DMS153 (cell line): ENCODE results near the gene TMEM184A.
"Not testable (repeated sequence)": the region's sequence is repeated elsewhere in the genome, so short reads cannot be mapped to it uniquely, and the experiment has no call there.

ENCODE experiments used
- DNase-seq: peaks from one replicate; lab custom pipeline; 2025; lab: John Stamatoyannopoulos, UW

Gene TMEM184A

DNA sequence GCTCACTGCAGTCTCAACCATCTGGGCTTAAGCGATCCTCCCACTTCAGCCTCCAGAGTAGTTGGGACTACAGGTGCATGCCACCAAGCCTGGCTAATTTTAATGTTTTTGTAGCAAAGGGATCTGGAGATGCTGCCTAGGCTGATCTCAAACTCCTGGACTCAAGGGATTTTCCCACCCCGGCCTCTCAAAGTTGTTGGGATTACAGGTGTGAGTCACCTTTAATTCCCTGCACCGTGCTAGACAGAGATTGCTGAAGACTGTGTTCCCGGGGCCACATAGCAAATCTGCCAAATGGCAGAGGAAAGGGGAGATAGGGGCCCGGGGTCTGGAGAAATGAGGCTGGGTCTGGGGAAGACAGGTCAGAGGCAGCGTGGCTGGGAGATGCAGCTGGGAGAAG is 34.5 kb upstream of the TMEM184A start:
- no peak for DNase-seq

DNA sequence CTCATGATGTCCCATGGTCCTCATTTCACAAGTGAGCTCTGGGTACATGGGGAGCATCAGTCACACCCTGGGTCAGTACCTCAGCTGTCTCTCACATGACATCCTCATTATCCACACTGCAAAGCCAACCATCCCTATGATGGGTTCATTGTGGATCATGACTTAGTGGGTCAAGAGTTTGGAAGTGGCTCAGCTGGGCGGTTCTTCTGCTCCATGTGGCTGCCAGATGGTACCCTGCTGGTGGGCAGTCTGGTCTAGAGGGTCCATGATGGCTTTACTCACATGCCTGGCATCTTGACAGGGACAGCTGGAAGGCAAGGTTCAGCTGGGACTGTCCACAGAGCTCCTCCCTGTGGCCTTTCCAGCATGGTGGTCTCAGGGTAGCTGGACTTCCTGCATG is 33.0 kb upstream of the TMEM184A start:
- DNase-seq = no peak

DNA sequence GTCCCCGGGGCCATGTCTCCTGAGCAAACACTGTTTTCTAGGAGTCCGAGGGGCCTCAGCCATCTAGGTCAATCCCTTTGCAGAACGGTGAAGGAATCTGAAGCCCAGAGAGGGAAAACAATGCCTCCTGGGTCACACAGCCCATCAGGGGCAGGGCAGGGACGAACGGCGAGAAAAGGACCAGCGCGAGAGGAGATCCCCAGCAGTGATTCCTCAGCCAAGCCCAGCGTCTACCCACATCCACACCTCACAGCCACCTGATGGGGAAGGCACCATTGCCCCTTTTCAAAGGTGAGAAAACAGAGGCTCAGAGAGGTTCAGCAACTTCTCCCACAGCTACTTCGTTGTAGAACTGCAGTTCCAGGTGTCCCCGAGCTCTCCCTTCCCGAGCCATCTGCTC is 31.7 kb upstream of the TMEM184A start:
- no peak for DNase-seq

DNA sequence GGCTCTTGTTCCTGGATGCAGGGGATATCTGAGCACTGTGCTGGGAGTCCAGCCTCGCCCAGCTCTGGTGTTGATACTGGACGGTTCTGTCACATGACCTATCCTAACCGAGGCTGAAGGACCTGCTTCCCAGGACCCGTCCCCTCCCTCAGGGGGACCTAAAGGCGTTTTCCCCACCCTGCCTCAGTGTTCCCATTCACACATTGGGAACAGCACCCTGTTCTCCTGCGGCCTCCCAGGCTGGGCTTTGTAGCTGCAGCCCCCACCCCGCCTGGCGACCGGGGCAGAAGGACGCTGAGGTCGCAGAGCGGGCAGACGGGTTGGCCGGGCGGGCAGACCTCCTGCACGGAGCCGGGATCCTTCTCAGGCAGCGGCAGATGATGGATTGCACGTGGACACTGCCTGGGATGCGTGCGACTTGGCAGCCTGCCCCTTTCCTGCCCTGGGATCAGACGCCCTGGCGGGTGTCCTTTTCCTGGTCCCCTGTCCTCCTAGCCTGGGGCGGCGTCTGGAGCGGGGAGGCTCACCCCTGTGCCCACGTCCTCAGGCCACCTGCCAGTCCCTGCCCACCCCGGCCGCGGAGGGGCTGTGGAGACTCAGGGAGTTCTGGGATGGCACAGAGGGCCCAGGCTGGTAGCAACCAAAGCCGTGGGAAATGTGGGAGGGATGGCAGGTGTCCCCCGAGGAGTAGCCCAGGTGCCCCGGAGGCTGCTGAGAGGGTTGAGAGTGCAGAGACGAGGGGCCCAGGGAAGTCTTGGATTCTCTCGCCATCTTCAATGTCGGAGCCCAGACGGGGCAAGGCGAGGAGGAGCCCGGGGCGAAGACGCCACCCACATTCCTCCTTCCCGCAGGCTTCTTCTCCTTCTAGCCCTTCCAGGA is 31.1 kb upstream of the TMEM184A start:
- peak; percentile 25 for DNase-seq

DNA sequence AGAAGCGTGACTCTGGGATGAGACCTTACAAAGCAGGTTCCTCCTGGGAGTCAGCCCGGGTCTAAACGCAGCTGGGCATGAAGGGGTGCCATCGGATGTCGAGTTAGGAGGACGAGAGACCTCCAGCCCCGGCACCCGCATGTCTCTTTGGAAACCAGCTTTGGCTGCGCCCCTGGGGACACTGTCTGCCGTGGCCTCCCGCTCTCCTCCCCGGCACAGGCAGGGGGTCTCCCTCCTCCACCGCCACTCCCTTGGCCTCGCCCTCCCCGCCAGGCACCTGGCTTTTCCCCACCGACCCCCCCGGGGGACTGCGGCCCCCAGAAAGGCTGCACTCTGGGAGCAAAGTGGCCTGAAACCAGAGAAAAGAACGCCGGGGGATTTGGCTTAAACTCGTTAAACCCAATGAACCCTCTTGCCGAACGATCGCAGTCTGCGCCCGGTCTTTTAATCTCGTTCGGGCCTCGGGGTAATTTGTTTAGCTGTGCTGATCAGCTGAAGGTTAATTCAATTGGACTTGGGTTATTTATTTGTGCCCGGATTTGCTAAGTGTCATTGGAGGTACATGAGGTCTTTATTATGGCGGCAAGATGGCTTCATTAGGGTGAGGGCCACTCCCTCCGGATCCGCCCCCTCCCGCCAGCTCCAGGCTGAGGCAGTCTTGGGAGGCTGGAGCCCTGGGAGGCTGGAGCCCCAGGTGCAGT is 30.3 kb upstream of the TMEM184A start:
- DNase-seq = no peak

DNA sequence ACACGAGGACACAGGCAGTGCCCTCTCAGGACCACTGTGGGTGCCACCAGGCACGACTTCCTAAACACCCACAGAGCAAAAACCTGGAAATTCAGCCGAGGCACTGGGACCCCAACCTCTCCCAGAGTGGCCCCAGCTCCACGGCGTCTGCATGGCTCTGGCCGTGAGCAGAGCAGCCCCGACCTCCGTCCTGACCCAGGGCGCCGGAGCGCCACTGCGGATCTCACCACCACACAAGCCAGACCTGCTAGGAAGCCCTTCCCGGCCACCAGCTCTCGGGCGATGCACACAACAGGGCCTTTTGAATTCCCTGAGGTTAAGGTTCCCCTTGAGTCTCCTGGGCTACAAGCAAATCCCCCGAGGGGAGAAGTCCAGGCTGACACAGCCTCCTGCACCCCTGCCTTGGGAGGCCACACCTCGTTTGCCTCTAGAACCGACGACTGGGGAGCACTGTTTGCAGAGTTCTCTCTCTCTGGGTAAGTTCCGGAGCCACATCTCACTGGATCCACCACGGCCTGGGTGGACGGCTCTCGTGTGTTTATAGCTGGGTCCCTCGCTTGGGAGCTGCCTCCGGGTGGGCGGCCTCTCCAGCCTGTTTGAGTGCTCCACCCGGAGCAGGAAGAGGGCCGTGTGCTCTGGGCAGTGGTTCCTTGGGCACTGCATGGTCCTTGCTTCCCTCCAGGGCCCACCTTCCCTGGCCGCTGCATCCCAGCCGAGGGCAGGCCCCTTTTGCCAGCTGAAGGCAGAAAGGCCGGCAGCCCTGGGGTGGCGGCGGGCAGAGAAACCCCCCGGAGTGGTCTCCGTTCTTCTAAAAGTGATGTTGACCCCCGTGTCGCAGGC is 29.4 kb upstream of the TMEM184A start:
- DNase-seq = no peak

DNA sequence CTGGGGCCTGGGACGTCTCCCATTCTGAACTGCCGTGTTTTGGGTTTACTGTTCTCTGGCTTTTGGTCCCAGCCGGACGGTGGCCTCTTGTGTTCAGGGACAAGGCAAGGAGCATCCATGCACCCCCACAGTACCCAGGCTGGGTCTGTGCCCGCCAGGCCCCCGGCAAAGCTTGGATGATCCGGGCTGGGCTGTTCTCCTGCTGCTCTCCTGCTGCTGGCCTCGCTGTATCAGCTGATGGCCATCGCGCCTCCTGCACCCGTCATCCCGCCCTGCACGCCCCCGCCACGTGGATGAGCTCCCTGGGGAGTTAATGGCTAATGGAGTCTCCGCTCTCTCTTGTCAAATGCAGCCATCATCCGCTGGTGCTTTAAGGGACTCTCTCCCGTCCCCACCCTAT is 28.7 kb upstream of the TMEM184A start:
- no peak for DNase-seq

DNA sequence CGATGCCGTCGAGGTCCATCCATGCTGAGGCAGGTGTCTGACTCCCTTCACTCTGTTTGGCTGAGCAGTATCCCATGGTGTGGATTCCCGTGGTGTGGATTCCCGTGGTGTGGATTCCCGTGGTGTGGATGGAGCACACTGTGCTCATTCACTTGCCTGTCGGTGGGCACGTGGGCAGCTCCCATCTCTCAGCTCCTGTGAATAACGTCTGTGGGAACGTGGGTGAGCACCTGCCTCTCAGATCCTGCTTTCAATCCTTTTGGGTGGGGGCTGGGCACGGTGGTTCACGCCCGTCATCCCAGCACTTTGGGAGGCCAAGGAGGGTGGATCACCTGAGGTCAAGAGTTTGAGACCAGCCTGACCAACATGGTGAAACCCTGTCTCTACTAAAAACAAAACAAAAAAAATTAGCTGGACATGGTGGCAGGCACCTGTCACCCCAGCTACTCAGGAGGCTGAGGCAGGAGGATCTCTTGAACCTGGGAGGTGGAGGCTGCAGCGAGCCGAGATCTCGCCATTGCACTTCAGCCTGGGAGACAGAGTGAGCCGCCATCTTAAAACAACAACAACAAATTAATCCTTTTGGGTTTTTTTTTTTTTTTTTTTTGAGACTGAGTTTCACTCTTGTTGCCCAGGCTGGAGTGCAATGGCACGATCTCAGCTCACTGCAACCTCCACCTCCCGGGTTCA is 27.4 kb upstream of the TMEM184A start:
- DNase-seq = not testable (repeated sequence)

DNA sequence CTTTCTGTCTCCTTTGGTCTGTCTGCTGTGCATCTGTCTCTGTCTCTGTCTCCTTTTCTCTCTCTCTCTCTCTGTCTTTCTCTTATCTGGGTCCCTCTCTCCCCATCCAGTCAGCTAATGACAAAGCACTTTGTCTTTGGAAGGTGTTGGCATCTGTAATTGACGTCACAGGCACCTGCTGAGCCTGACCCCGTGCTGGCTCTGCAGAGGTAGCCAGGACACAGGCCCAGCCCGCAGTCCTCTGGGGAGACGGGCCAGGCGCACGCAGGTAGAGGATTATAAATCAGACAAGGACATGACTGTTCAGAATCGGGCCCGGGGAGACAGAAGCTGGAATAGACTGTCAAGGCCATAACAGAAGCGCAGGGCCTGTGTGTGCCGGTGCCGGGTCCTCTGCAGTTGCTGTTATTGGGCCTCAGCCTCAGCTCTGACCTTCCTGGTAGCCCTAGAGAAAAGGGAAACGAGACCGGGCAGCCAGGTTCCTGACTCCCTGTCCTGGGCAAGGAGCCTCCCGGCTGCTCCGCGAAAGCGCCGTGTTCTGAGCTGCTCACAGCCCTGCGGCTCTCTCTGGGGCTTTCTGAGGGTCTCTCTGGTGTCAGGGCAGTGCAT is 24.5 kb upstream of the TMEM184A start:
- DNase-seq = no peak

DNA sequence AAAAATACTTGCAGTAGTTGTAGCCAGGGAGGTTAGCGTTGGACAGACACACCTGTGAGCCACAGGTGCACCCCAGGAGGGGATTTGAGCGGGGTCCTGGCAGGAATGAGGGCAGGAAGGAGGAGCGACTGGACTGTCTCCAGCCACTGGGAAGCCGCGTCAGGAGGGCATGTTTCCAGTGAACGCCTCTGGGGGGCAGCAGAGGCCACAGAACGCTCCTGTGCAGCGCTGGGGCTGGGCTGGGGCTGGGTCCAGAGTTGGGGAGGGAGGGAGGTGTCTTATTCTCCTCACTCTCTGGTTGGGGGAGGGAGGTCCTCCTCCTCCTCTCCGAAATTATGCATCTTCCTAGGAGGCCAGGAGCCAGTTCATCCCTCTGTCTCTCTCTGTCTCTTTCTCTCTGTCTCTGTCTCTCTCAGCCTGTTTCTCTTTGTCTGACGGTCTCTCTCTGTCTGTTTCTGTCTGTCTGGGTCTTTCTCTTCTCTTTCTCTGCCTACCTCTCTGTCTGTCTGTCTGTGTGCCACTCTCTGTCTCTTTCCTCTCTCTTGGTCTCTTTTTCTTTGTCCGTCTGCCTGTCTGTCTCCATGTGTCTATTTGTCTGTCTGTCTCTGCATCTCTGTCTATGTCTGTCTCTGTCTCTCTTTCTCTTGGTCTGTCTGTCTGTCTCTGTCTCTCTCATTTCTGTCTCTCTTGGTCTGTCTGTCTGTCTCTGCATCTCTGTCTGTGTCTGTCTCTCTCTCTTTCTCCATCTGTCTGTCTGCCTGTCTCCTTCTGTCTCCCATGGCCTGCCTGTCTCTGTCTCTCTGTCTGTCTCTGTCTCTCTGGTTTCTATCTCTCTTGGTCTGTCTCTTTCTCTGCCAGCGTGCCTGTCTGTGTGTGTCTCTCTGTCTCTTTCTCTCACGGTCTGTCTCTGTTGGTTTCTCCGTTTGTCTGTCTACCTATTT is 23.7 kb upstream of the TMEM184A start:
- DNase-seq = peak; percentile 35

DNA sequence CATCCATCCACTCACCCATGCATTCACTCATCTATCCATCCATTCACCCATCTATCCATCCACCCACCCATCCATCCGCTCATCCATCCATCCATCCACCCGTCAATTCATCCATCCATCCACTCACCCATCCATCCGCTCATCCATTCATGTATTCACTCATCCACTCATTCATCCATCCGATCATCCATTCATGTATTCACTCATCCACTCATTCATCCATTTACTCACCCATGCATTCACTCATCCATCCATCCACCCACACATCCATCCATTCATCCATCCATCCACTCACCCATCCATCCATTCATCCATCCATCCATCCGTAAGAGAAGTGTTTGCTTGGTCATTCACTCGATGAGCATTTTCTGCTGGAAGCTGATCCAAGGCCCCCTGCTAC is 22.5 kb upstream of the TMEM184A start:
- DNase-seq = no peak

DNA sequence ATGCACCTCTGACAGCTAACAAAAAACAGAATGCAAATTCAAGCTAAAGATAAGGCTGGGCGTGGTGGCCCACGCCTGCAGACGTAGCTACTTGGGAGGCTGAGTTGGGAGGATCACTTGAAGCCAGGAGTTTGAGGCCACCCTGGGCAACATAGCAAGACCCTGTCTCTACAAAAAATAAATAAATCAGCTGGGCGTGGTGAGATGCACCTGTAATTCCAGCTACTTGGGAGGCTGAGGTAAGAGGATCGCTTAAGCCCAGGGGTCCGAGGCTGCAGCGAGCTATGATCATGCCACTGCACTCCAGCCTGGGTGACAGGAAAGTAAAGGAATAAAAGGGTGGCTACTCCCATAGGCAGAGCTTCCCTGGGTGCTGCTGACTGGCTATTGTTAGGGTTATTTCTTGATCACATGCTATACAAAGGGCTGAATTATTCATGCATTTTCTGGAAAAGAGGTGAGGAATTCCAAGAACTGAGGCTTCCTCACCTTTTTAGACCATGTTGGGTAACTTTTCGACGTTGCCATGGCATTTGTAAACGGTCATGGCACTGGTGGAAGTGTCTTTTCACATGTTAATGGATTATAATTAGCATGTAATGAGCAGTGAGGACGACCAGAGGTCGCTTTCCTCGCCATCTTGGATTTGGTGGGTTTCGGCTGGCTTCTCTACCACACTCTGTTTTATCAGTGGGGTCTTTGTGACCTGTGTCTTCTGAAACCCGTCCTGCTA is 20.7 kb upstream of the TMEM184A start:
- DNase-seq = no peak

DNA sequence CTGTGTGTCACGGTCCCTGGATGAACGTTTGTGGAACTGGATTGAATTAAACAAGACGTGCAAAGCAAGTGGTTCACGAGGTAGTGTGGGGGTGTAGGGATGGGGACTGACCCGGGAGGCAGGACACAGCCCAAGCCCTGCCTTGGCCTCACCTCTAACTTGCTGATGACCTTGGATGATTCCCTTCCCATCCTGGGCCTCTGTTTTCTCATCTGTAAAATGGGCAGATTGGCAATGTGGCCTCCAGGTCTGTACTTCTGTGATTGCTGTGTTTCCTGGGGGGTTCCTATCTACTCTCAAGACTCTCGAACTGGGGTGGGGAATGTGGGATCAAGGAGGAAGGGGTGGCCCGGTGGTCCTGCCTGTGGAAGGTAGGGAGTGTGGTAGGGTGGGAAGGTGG is 19.8 kb upstream of the TMEM184A start:
- DNase-seq = no peak

DNA sequence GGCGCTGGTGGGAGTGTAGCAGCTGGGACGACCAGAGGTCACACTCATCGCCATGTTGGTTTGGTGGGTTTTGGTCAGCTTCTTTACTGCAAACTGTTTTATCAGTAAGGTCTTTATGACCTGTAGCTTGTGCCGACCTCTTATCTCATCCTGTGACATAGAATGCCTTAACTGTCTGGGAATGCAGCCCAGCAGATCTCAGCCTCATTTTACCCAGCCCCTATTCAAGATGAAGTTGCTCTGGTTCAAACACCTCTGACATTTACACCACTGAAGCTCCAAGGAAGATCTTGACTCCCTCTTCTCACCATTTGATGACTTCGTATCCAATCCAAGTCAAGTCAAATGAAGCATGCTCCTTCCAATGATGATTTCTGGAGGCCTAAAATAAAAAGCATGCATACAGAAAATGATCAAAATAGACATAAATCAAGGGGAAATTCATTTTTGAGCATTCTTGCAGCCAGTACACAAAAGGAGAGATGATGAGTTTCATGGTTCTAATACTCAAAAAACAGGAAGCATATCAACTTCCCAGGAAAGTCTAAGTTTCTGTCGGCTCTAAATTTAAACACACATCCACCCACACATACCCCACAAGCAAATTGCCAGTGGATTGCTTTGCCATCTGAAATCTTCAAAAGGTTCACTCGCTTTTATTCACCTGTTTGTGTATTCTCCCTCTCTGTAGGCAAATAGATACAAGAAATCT is 16.3 kb upstream of the TMEM184A start:
- DNase-seq = no peak

DNA sequence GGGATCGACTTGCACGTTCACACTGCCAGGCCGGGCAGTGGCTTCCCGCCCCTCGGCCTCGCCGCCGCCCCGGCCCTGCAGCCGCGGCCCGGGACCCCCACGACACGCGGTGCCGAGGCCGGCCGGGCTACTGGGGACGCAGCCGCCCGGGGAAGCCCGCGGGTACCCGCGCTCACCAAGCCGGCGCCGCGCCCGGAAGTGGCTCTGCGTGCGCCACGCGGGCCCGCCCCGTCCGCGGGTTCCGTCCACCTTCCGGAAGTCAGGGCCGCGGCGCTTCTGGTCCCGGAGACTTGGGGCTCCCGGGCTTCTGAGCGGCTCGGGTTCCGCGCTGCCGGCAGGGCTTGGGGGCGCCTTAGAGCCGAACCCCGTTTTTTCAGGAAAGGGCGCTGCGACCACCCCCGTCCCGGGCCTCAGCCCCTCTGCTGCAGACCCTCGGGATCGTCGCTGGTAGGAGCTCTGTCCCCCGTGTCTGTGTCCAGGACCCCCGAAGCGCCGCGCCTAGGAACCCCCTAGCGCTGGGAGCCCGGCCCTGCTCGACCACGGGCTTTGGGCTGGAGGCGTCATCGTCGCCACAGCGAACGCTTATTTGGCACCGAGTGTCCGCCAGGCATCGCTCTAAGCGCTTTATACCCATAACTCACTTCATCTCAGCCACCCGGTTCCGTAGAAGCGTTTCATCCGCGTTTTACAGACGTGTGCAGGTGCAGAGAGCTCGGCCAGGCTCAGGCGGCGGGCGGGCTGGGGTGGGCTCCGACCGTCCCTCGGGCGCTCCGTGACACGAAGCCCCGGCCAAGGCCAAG is 14.0 kb upstream of the TMEM184A start, which contains the start of gene PSMG3:
PSMG3 (minus strand) TSS at position 200 of the 800 bp plus-strand sequence. CDS start 693 bp downstream, outside the sequence.
- peak; percentile 82 for DNase-seq

DNA sequence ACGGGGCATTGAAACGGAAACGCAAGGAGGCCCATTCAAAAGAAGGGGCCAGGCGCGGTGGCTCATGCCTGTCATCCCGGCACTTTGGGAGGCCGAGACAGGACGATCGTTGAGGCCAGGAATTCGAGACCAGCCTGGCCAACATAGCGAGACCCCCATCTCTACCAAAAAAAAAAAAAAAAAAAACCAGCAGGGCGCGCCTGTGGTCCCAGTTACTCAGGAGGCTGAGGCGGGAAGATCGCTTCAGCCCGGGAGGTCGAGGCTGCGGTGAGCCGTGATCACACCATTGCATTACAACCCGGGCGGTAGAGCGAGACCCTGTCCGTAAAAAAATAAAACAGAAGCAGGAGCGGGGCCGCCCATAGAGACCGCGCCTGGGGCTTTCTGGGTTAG is 13.4 kb upstream of the TMEM184A start:
- DNase-seq = no peak

DNA sequence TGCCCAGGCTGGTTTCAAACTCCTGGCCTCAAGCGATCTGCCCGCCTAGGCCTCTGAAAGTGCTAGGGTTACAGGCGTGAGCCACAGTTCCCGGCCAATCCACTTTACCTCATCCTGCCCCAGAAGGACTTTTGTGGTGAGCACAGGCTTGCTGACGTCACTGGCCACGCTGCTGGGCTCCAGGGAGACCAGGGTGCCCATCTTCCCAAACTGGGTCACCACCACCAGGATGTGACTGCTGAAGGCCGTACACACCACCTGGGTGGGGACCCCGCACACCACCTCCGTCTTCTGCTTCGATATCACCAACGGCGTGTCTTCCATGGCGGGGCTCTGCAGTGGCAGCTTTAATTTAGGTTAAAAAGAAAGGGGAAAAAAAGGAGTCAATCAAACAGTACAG is 13.0 kb upstream of the TMEM184A start:
- no peak for DNase-seq

DNA sequence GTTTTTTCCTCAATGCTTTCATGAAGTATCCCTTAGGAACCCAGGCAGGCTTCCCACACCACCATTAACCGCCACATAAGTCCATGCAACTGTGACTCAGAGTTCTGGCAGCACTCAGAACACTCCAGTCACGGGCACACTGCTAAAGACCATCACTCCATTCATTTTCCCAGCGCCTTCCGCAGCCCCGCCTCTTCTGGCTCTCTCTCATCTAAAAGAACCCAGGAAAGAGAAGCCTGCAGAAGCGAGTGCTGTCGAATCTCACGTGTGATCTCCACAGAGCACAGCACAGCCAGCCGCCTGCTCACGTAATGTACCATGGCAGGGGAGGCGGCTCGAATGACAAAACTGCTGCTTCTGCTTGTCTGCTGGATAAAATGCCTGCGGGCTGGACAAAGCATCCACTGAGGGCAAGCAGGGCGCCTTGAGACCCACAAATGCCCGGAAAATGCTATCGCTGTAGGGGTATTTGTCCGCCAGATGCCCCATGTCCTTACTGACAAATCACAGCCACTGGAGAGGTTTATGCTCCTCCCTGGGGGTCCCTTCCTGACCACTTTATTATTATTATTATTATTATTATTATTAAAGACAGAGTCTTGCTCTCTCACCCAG is 12.0 kb upstream of the TMEM184A start:
- no peak for DNase-seq
